B cell (primary cell): ENCODE measurements around the gene ECI1. TPM values are rescaled to one million over a fixed set of nuclear protein-coding genes. Genes with fewer than 3 reads are reported as not detected.

Source experiments
- ATAC-seq: fragments of 200-7000 bp; cut with Tn5 transposase; one replicate; pipeline ENCODE4 v1.10.0; 2021; ENCODE audit warnings: low read depth, mild to moderate bottlenecking, moderate number of reproducible peaks, moderate library complexity
- CTCF ChIA-PET: fragments of 350-600 bp; sonication (Branson Sonifier 250); formaldehyde crosslinking; loops from one replicate; lab custom pipeline; 2021; ENCODE audit warnings: antibody characterized with exemption, inconsistent platforms; lab: Charles Lee
- POLR2A ChIA-PET: fragments of 350-600 bp; sonication (Branson Sonifier 250); formaldehyde crosslinking; loops from one replicate; lab custom pipeline; 2021; ENCODE audit warnings: antibody characterized with exemption; lab: Charles Lee
- DNase-seq: peaks from one replicate; pipeline ENCODE4 v3.0.0; 2013
- H2AFZ ChIP-seq: 2 replicates; pipeline ENCODE4 v1.6.1; 2012; ENCODE audit warnings: mild to moderate bottlenecking, low read depth, low read length; ENCODE audit not compliant: insufficient read depth, poor library complexity, severe bottlenecking
- H3K27ac ChIP-seq, 2 donors: 1 replicate in 1 of 2; 2 replicates in 1 of 2; pipeline ENCODE4 v1.5.1; 2012 to 2013; ENCODE audit warnings: low read length in 2 of 2, mild to moderate bottlenecking in 2 of 2, moderate library complexity in 1 of 2
- H3K27me3 ChIP-seq, 4 experiments: fragments of 200-600 bp in 1 of 4; sonication (generic) in 1 of 4; replicated peaks in 1 of 4; 1 replicate in 2 of 4; 2 replicates in 2 of 4; pipeline versions ENCODE4 v1.6.1 to v1.7.0; 2013 to 2016; ENCODE audit warnings: low read length in 3 of 4, mild to moderate bottlenecking in 2 of 4, mixed read lengths in 1 of 4, moderate library complexity in 1 of 4; ENCODE audit not compliant: insufficient read depth in 4 of 4, control insufficient read depth in 3 of 4; ENCODE audit errors: control extremely low read depth in 1 of 4
- H3K36me3 ChIP-seq, 2 experiments: replicated peaks in 1 of 2; 1 replicate in 1 of 2; 2 replicates in 1 of 2; pipeline versions ENCODE4 v1.6.1 to v1.7.1; 2013; ENCODE audit warnings: low read length in 1 of 2; ENCODE audit not compliant: insufficient read depth in 2 of 2, control insufficient read depth in 1 of 2; ENCODE audit errors: control extremely low read depth in 1 of 2, extremely low read depth in 1 of 2
- H3K4me1 ChIP-seq, 2 donors: fragments of 200-600 bp in 1 of 2; sonication (generic) in 1 of 2; 1 replicate in 1 of 2; 2 replicates in 1 of 2; pipeline versions ENCODE4 v1.5.1 to v1.6.1; 2013 to 2017; ENCODE audit warnings: low read length in 2 of 2; ENCODE audit not compliant: control insufficient read depth in 2 of 2, insufficient read depth in 2 of 2
- H3K4me2 ChIP-seq: replicated peaks from 2 replicates; pipeline ENCODE3; 2012; ENCODE audit warnings: mild to moderate bottlenecking, low read depth, low read length; ENCODE audit not compliant: poor library complexity, severe bottlenecking
- H3K4me3 ChIP-seq, 5 experiments: fragments of 200-600 bp in 1 of 5; sonication (generic) in 1 of 5; 1 replicate in 3 of 5; 2 replicates in 2 of 5; pipeline versions ENCODE4 v1.5.1 to v1.7.0; 2011 to 2016; ENCODE audit warnings: low read length in 4 of 5, mild to moderate bottlenecking in 4 of 5, low read depth in 2 of 5, control low read depth in 1 of 5, moderate library complexity in 1 of 5; ENCODE audit not compliant: insufficient read depth in 1 of 5; ENCODE audit errors: control extremely low read depth in 1 of 5, extremely low read depth in 1 of 5
- H3K79me2 ChIP-seq: fragments of 200-600 bp; sonication (generic); one replicate; pipeline ENCODE4 v1.6.0; 2016; ENCODE audit warnings: low read length; ENCODE audit not compliant: control insufficient read depth, insufficient read depth
- H3K9ac ChIP-seq: fragments of 200-600 bp; sonication (generic); 2 replicates; pipeline ENCODE4 v1.6.1; 2017; ENCODE audit warnings: mild to moderate bottlenecking, low read length, moderate library complexity
- H3K9me3 ChIP-seq, 3 donors: one replicate each; pipeline versions ENCODE4 v1.6.1 to v1.7.1; 2013; ENCODE audit warnings: low read length in 2 of 3; ENCODE audit not compliant: control insufficient read depth in 2 of 3, insufficient read depth in 1 of 3; ENCODE audit errors: control extremely low read depth in 1 of 3
- H4K20me1 ChIP-seq: 2 replicates; pipeline ENCODE4 v1.6.0; 2012; ENCODE audit warnings: mild to moderate bottlenecking, low read length; ENCODE audit not compliant: insufficient read depth, control insufficient read depth, poor library complexity, severe bottlenecking
- H3K27ac Mint-ChIP-seq: one replicate; pipeline ENCODE4 v1.8.0; 2021; ENCODE audit warnings: mixed read lengths
- H3K27me3 Mint-ChIP-seq: one replicate; pipeline ENCODE4 v1.8.0; 2021; ENCODE audit warnings: mixed read lengths
- H3K4me1 Mint-ChIP-seq: one replicate; pipeline ENCODE4 v1.8.0; 2021; ENCODE audit warnings: mixed read lengths
- H3K4me3 Mint-ChIP-seq: one replicate; pipeline ENCODE4 v1.8.0; 2021; ENCODE audit warnings: mixed read lengths
- H3K9me3 Mint-ChIP-seq: one replicate; pipeline ENCODE4 v1.8.0; 2022; ENCODE audit warnings: mixed read lengths; ENCODE audit not compliant: insufficient read depth
- CTCF ChIP-seq: fragments of 200-600 bp; IDR thresholded peaks from one replicate; pipeline ENCODE4 v1.8.0; 2022; ENCODE audit warnings: antibody characterized with exemption, mild to moderate bottlenecking
- EZH2 ChIP-seq: IDR thresholded peaks from 2 replicates; pipeline ENCODE4 v1.6.1; 2012; ENCODE audit warnings: borderline replicate concordance, low read depth, mild to moderate bottlenecking, moderate library complexity, low read length; ENCODE audit not compliant: insufficient read depth, poor library complexity, severe bottlenecking
- WGBS: methylation state at CpG from one replicate; pipeline ENCODE4 v1.1.5; 2013; ENCODE audit warnings: missing lambda C conversion rate; ENCODE audit not compliant: insufficient coverage; 5-methylcytosine and 5-hydroxymethylcytosine counted together
- intact Hi-C: fragments of 100-400 bp; cut with micrococcal nuclease; formaldehyde crosslinking; loops from one replicate; pipeline ENCODE4 v1.10.0; 2022
- polyA plus RNA-seq: library from polyadenylated mRNA; depleted of rRNA; stranded (reverse); fragments of >200 nt; gene quantifications from 2 replicates; pipeline ENCODE4 v1.2.3, GENCODE V29; 2012
- total RNA-seq, 2 donors: library from RNA; stranded (reverse); fragments of 120-200 nt in 1 of 2; gene quantifications; 1 replicate in 1 of 2; 2 replicates in 1 of 2; pipeline versions ENCODE4 v1.2.3 to v1.2.4, GENCODE V29; 2013 to 2022

The ECI1 gene
- total and polyA plus RNA-seq, 2 donors (not counting 1 experiment from before 2014, with no cell fraction given): 34.3 to 38.4 TPM

GRCh38 chr16:2226918-2227317, 24.5 kb downstream of the ECI1 start:
- H2AFZ ChIP-seq: no peak overlapping the region
- POLR2A ChIA-PET: interaction anchor here (0.7 kb wide), 1 partner anchor 257 kb away, joined by 6 read pairs; no protein-coding TSS in a partner anchor
- no peak overlapping the region for H3K9ac ChIP-seq
- H3K4me1 ChIP-seq: peaks cover 6 to 16% of the 10 kb centered on the region in 2 donors
- H3K36me3 ChIP-seq: peaks cover 0 to 30% of the 10 kb centered on the region in 2 experiments
- CTCF ChIA-PET: interaction anchor here (0.8 kb wide), 1 partner anchor 24 kb away, joined by 3 read pairs; the partner anchor contains the start of gene ECI1
- no peak overlapping the region for H3K4me3 Mint-ChIP-seq
- peaks cover 25% of the 10 kb centered on the region for H3K4me1 Mint-ChIP-seq
- TF ChIP-seq EZH2: no peak
- no peak for TF ChIP-seq CTCF
- H3K27me3 ChIP-seq: no peaks in the 10 kb centered on the region
- H3K4me2 ChIP-seq: no peak overlapping the region
- no peaks in the 10 kb centered on the region for H3K27me3 Mint-ChIP-seq
- no peak for ATAC-seq
- H4K20me1 ChIP-seq: peaks cover 48% of the 10 kb centered on the region
- intact Hi-C loops: no loop called here
- H3K27ac Mint-ChIP-seq: no peak overlapping the region
- WGBS: 96% methylated on average over 3 of the region's 6 CpGs
- no peak for DNase-seq
- peaks cover 48% of the 10 kb centered on the region for H3K79me2 ChIP-seq
- H3K27ac ChIP-seq: no peak overlapping the region
- H3K9me3 ChIP-seq: peaks cover 0 to 2% (median 0%) of the 10 kb centered on the region in 3 donors
- no peaks in the 10 kb centered on the region for H3K9me3 Mint-ChIP-seq
- H3K4me3 ChIP-seq: no peak overlapping the region

GRCh38 chr16:2226245-2226793, 25.1 kb downstream of the ECI1 start:
- POLR2A ChIA-PET: no interaction called here
- Histone ChIP-seq H3K4me2 (no peak overlapping the region), H3K79me2 (peaks cover 48% of the 10 kb centered on the region), H3K4me3 (no peak overlapping the region), H4K20me1 (peaks cover 42% of the 10 kb centered on the region), H3K9me3 (peaks cover 0 to 2% (median 0%) of the 10 kb centered on the region in 3 donors), H3K4me1 (peaks cover 6 to 16% of the 10 kb centered on the region in 2 donors), H3K27me3 (no peaks in the 10 kb centered on the region), H3K9ac (no peak overlapping the region), H2AFZ (no peak overlapping the region), H3K27ac (no peak overlapping the region), H3K36me3 (peaks cover 0 to 24% of the 10 kb centered on the region in 2 experiments)
- intact Hi-C loops: no loop called here
- DNase-seq (no peak), ATAC-seq (no peak)
- Mint-ChIP-seq H3K4me1 (peaks cover 25% of the 10 kb centered on the region), H3K27ac (no peak overlapping the region), H3K4me3 (peak overlapping the region; percentile 23), H3K9me3 (no peaks in the 10 kb centered on the region), H3K27me3 (no peaks in the 10 kb centered on the region)
- CTCF ChIA-PET: interaction anchor here (0.6 to 0.8 kb wide), 2 partner anchors 25 to 261 kb away, joined by 3 read pairs; partner anchors contain the start of gene ECI1
- TF ChIP-seq EZH2 (no peak), CTCF (no peak)
- 83% methylated on average over 8 of the region's 9 CpGs for WGBS
